ENCODE data around the gene HFM1.

Gene HFM1

DNA sequence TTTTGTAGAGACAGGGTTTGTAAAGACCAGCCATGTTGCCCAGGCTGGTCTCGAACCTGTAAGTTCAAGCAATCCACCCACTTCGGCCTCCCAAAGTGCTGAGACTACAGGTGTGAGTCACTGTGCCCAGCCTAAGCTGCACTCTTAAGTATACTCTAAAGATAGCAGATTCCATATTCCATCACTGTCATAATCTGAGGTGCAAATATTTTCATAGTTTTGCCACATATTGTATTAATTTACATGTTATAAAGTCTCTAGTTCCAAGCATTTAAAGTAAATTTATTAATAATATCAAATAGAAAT is 121.3 kb downstream of the HFM1 start:
- DNase-seq (ENCODE audit: low read depth), result no peak
- no peak overlapping the region for H3K4me3 ChIP-seq (ENCODE audit: low read depth, low read length)
- no peak for TF ChIP-seq CTCF (conservative IDR thresholded peaks at IDR 0.05; ENCODE audit: low read depth, low read length)

GRCh38 chr1:91282695-91283420 is 121.8 kb downstream of the HFM1 start:
- peak; percentile 89 for TF ChIP-seq CTCF (conservative IDR thresholded peaks at IDR 0.05; ENCODE audit: low read depth, low read length)
- H3K4me3 ChIP-seq (ENCODE audit: low read depth, low read length), result peak overlapping the region; percentile 9
- DNase-seq (ENCODE audit: low read depth), result peak; percentile 88

GRCh38 chr1:91281782-91282181 is 122.9 kb downstream of the HFM1 start:
- H3K4me3 ChIP-seq (ENCODE audit: low read depth, low read length), result no peak overlapping the region
- TF ChIP-seq CTCF (conservative IDR thresholded peaks at IDR 0.05; ENCODE audit: low read depth, low read length), result no peak
- no peak for DNase-seq (ENCODE audit: low read depth)

GRCh38 chr1:91278754-91279153 is 125.9 kb downstream of the HFM1 start:
- no peak overlapping the region for H3K4me3 ChIP-seq (ENCODE audit: low read depth, low read length)
- DNase-seq (ENCODE audit: low read depth), result peak; percentile 57
- peak; percentile 44 for TF ChIP-seq CTCF (conservative IDR thresholded peaks at IDR 0.05; ENCODE audit: low read depth, low read length)

- no peak for TF ChIP-seq CTCF (conservative IDR thresholded peaks at IDR 0.05; ENCODE audit: low read depth, low read length)
- DNase-seq (ENCODE audit: low read depth), result peak; percentile 12
- H3K4me3 ChIP-seq (ENCODE audit: low read depth, low read length), result no peak overlapping the region
These were observed 130.8 kb downstream of the HFM1 start for GRCh38 chr1:91273875-91274274.

GRCh38 chr1:91261655-91262054 is 143.0 kb downstream of the HFM1 start:
- no peak for DNase-seq (ENCODE audit: low read depth)
- no peak for TF ChIP-seq CTCF (conservative IDR thresholded peaks at IDR 0.05; ENCODE audit: low read depth, low read length)
- H3K4me3 ChIP-seq (ENCODE audit: low read depth, low read length), result no peak overlapping the region

DNA sequence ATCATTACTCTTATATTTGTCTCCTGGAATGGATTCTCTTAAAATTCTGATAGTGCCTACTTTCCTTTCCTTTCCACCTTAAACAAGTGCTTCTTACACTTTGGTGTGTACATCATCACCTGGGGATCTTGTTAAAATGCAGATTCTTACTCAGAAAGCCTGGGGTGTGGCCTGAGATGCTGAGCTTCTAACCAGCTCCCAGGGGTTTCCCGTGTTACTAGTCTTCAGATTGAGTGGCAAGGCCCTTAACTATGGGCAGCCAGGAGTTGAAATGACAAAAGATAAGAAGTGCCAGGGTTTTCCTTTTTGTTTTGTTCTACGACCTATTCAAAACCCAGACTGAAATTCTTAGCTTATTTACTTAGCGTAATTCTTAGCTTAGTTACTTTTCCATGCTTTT is 159.2 kb downstream of the HFM1 start:
- no peak overlapping the region for H3K4me3 ChIP-seq (ENCODE audit: low read depth, low read length)
- no peak for DNase-seq (ENCODE audit: low read depth)
- no peak for TF ChIP-seq CTCF (conservative IDR thresholded peaks at IDR 0.05; ENCODE audit: low read depth, low read length)

Data from choroid plexus epithelial cell (primary cell).